GM06990 (cell line): ENCODE data around the gene INAFM1.

Source experiments
- DNase-seq: peaks from one replicate; pipeline ENCODE4 v3.0.0-alpha.2; 2011; ENCODE audit not compliant: insufficient read length; ENCODE audit errors: extremely low read depth
- H3K27me3 ChIP-seq: replicated peaks from 2 replicates; pipeline ENCODE4 v1.6.0; 2011; ENCODE audit warnings: low read length; ENCODE audit not compliant: control insufficient read depth, insufficient read depth
- H3K36me3 ChIP-seq: 2 replicates; pipeline ENCODE4 v1.5.1; 2011; ENCODE audit warnings: low read length; ENCODE audit not compliant: control insufficient read depth, insufficient read depth
- H3K4me3 ChIP-seq: replicated peaks from 2 replicates; pipeline ENCODE4 v1.5.1; 2011; ENCODE audit warnings: low read depth, mild to moderate bottlenecking, control low read depth, low read length
- CTCF ChIP-seq: IDR thresholded peaks from 2 replicates; pipeline ENCODE4 v1.5.1; 2011; ENCODE audit warnings: low read length, control low read depth, mild to moderate bottlenecking, inconsistent platforms; ENCODE audit not compliant: insufficient read depth, poor library complexity, severe bottlenecking

Gene INAFM1

GRCh38 chr19:47303966-47304365 is 29.3 kb downstream of the INAFM1 start:
- no peak for TF ChIP-seq CTCF
- DNase-seq: no peak
- H3K4me3 ChIP-seq: no peak overlapping the region
- H3K27me3 ChIP-seq: no peaks in the 10 kb centered on the region
- no peaks in the 10 kb centered on the region for H3K36me3 ChIP-seq

DNA sequence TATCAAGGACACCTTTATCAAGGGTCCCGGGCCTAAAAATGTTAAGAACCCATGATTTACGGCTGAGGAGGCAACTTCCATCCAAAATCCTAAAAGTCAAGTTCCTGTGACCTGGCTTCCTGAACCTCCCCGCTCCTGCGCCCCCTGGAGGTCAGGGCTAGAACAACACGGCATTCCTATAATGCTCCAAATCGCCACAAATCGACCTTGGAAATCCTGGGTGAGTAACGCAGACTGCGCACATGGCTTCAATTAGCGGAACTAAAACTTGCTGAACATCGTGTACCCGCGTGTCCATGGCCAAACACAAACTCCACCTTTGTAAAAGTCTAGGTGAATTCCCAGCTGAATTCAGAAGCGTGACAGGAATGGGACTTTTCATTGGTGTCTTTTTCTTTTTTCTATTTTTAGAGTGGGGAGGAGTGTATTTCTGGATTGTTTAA is 30.6 kb downstream of the INAFM1 start:
- peak; percentile 97 for TF ChIP-seq CTCF
- DNase-seq: peak; percentile 52
- H3K4me3 ChIP-seq: no peak overlapping the region
- no peaks in the 10 kb centered on the region for H3K27me3 ChIP-seq
- H3K36me3 ChIP-seq: no peaks in the 10 kb centered on the region

- no peak for DNase-seq
- no peaks in the 10 kb centered on the region for H3K36me3 ChIP-seq
- no peak for TF ChIP-seq CTCF
- H3K27me3 ChIP-seq: no peaks in the 10 kb centered on the region
- no peak overlapping the region for H3K4me3 ChIP-seq
These were observed 31.6 kb downstream of the INAFM1 start for GRCh38 chr19:47306303-47306702.

DNA sequence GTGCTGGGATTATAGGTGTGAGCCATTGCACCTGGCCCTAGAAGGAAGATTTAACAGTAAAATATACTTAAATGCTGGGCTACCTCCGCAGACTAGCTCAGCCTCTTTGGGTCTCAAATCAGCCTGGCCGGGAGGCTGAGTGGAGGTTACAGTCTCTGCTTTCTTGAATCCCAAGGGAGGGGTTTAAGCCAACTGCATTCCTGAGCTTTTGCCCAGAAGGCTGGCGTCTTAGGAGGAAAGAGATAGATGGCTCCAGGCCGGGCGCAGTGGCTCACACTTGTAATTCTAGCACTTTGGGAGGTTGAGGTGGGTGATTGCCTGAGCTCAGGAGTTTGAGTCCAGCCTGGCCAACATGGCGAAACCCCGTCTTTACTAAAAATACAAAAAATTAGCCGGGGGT is 34.4 kb downstream of the INAFM1 start:
- Histone ChIP-seq H3K4me3 (no peak overlapping the region), H3K27me3 (no peaks in the 10 kb centered on the region), H3K36me3 (no peaks in the 10 kb centered on the region)
- no peak for TF ChIP-seq CTCF
- no peak for DNase-seq

- H3K4me3 ChIP-seq: peak within 1 kb of the TSS; percentile 17
- H3K27me3 ChIP-seq: no peaks in the 10 kb centered on the region
- DNase-seq: no peak
- no peaks in the 10 kb centered on the region for H3K36me3 ChIP-seq
- peak; percentile 29 for TF ChIP-seq CTCF
These were observed 34.9 kb downstream of the INAFM1 start, which contains the start of gene C5AR1 for GRCh38 chr19:47309608-47310007. Gene C5AR1 (plus strand): TSS chr19:47309861. CDS start chr19:47309896, 35 bp downstream.

- DNase-seq: no peak
- TF ChIP-seq CTCF: no peak
- H3K4me3 ChIP-seq: 0 out of 2 replicates have a peak overlapping the region, but pooled peaks have one; percentile 17
- no peaks in the 10 kb centered on the region for H3K27me3 ChIP-seq
- no peaks in the 10 kb centered on the region for H3K36me3 ChIP-seq
These were observed 35.6 kb downstream of the INAFM1 start for GRCh38 chr19:47310323-47310722.
